Right lobe of liver (tissue), 4 donors: ENCODE measurements around the gene ENGASE.

ENCODE experiments used
- CTCF ChIP-seq, 4 donors: fragments of 200-600 bp in 3 of 4; fragments of 450-650 bp in 1 of 4; IDR thresholded peaks; one replicate each; pipeline versions ENCODE4 v1.5.1 to v1.8.0; 2016 to 2022; ENCODE audit warnings: antibody characterized with exemption in 4 of 4, mild to moderate bottlenecking in 2 of 4
- POLR2A ChIP-seq: fragments of 450-650 bp; IDR thresholded peaks from one replicate; pipeline ENCODE4 v1.6.1; 2017; ENCODE audit warnings: antibody characterized with exemption, mild to moderate bottlenecking
- donor health status: DM: no; HTN: no; CAD: no.
- donor health status: DM: no; HTN: no; CAD: no.
- donor health status: DM: no; HTN: yes; CAD: no.

GRCh38 chr17:79027274-79027924 lies 47.2 kb upstream of the ENGASE start:
- TF ChIP-seq CTCF (IDR thresholded peaks at IDR 0.05) (no peak), POLR2A (no peak)
